OCI-LY3 (cell line): ENCODE measurements around the gene RAP1GAP.

Experiments
- CTCF ChIP-seq: fragments of 200-600, 300-600 bp; sonication (generic); IDR thresholded peaks from 2 replicates; pipeline ENCODE4 v1.5.1; 2014; ENCODE audit warnings: antibody characterized with exemption, low read length, low read depth
- EZH2phosphoT487 ChIP-seq: fragments of 200-600 bp; shearing (Covaris generic); IDR thresholded peaks from 2 replicates; pipeline ENCODE4 v1.6.1; 2018; ENCODE audit warnings: antibody characterized with exemption, mixed run types, low read depth

- TF ChIP-seq CTCF (no peak), EZH2phosphoT487 (no peak)
Observed at GRCh38 chr1:21550097-21550496, 119.1 kb downstream of the RAP1GAP start.
